Fibroblast of lung (primary cell): ENCODE results near the gene CBL.

ENCODE experiments used
- EZH2 ChIP-seq: IDR thresholded peaks from 2 replicates; pipeline ENCODE4 v1.5.1; 2012; ENCODE audit warnings: low read length, control low read depth, mild to moderate bottlenecking; ENCODE audit errors: missing control alignments
- TF ChIP-seq, protein P1 (sequence below), 2 donors: IDR thresholded peaks in 1 of 2; conservative IDR thresholded peaks in 1 of 2; 1 replicate in 1 of 2; 2 replicates in 1 of 2; pipeline ENCODE4 v1.5.1; 2011 to 2012; ENCODE audit warnings: low read length in 2 of 2, control low read depth in 1 of 2, inconsistent platforms in 1 of 2, low read depth in 1 of 2, mild to moderate bottlenecking in 1 of 2

DNA sequence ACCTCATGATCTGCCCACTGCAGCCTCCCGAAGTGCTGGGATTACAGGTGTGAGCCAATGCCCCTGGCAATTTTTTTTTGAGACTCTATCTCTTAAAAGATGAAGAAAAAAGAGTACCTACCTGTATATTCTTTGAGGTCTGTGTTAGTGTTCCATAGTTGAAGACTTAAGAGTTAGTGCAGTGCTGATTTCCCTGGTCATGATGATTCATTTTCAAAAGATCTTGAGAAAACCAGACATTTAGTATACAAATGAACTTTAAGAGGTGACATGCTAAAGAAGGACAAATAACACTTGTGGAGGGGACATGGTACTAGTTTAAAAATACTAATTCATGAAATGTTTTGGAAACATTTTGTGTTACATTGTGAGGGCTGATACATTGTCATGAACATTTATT is 17.7 kb downstream of the CBL start:
- TF ChIP-seq, protein P1, sequence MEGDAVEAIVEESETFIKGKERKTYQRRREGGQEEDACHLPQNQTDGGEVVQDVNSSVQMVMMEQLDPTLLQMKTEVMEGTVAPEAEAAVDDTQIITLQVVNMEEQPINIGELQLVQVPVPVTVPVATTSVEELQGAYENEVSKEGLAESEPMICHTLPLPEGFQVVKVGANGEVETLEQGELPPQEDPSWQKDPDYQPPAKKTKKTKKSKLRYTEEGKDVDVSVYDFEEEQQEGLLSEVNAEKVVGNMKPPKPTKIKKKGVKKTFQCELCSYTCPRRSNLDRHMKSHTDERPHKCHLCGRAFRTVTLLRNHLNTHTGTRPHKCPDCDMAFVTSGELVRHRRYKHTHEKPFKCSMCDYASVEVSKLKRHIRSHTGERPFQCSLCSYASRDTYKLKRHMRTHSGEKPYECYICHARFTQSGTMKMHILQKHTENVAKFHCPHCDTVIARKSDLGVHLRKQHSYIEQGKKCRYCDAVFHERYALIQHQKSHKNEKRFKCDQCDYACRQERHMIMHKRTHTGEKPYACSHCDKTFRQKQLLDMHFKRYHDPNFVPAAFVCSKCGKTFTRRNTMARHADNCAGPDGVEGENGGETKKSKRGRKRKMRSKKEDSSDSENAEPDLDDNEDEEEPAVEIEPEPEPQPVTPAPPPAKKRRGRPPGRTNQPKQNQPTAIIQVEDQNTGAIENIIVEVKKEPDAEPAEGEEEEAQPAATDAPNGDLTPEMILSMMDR (conservative IDR thresholded peaks at IDR 0.05 in 1 of 2, IDR thresholded peaks at IDR 0.05 in 1 of 2; ENCODE audit: low read depth in 1 of 2, low read length in 2 of 2): no peak
- TF ChIP-seq EZH2: no peak
